CD4-positive, CD25-positive, alpha-beta regulatory T cell (primary cell): Measurements from ENCODE around the gene RPL13. TPM values are rescaled to one million over a fixed set of nuclear protein-coding genes. Genes with fewer than 3 reads are reported as not detected.
A peak's percentile ranks its signal among the peaks of the same experiment; 100 is the strongest.

Source experiments
- ATAC-seq, 2 donors: fragments of 150-1000 bp; cut with Tn5 transposase; one replicate each; pipeline ENCODE4 v1.10.0; 2021; ENCODE audit warnings: low read depth in 2 of 2, moderate number of reproducible peaks in 2 of 2, moderate library complexity in 1 of 2
- DNase-seq, 3 donors: peaks; one replicate each; pipeline versions ENCODE4 v3.0.0 to v3.0.0-alpha.2; 2012 to 2022; ENCODE audit warnings: mixed read lengths in 1 of 3
- H3K27ac ChIP-seq: one replicate; pipeline ENCODE4 v1.7.0; 2013; ENCODE audit warnings: mild to moderate bottlenecking, low read length; ENCODE audit not compliant: insufficient read depth, poor library complexity, severe bottlenecking
- H3K27me3 ChIP-seq: one replicate; pipeline ENCODE4 v1.7.0; 2013; ENCODE audit warnings: low read length; ENCODE audit not compliant: control insufficient read depth, insufficient read depth
- H3K36me3 ChIP-seq: one replicate; pipeline ENCODE4 v1.7.0; 2013; ENCODE audit warnings: mild to moderate bottlenecking, low read length, moderate library complexity; ENCODE audit not compliant: control insufficient read depth, insufficient read depth
- H3K4me1 ChIP-seq: 2 replicates; pipeline ENCODE4 v1.7.0; 2013; ENCODE audit warnings: mild to moderate bottlenecking, low read length; ENCODE audit not compliant: insufficient read depth, control insufficient read depth, poor library complexity, severe bottlenecking
- H3K4me3 ChIP-seq: one replicate; pipeline ENCODE4 v1.7.0; 2013; ENCODE audit warnings: low read depth, mild to moderate bottlenecking, low read length, moderate library complexity
- H3K9me3 ChIP-seq, 2 experiments: 1 replicate in 1 of 2; 2 replicates in 1 of 2; pipeline ENCODE4 v1.7.0; 2013; ENCODE audit warnings: low read length in 2 of 2, mild to moderate bottlenecking in 1 of 2, moderate library complexity in 1 of 2; ENCODE audit not compliant: control insufficient read depth in 2 of 2
- H3K27ac Mint-ChIP-seq, 3 donors: one replicate each; pipeline ENCODE4 v1.8.0; 2020 to 2022; ENCODE audit warnings: mild to moderate bottlenecking in 3 of 3, mixed read lengths in 3 of 3, moderate library complexity in 2 of 3
- H3K27me3 Mint-ChIP-seq: one replicate; pipeline ENCODE4 v1.8.0; 2022; ENCODE audit warnings: mild to moderate bottlenecking, mixed read lengths
- H3K36me3 Mint-ChIP-seq: one replicate; pipeline ENCODE4 v1.8.0; 2020; ENCODE audit warnings: mixed read lengths
- H3K4me1 Mint-ChIP-seq, 4 donors: one replicate each; pipeline ENCODE4 v1.8.0; 2020 to 2022; ENCODE audit warnings: mixed read lengths in 4 of 4, mild to moderate bottlenecking in 1 of 4
- H3K4me3 Mint-ChIP-seq, 4 donors: one replicate each; pipeline ENCODE4 v1.8.0; 2020 to 2022; ENCODE audit warnings: mild to moderate bottlenecking in 4 of 4, mixed read lengths in 4 of 4, moderate library complexity in 3 of 4
- H3K9me3 Mint-ChIP-seq, 7 donors: one replicate each; pipeline ENCODE4 v1.8.0; 2020 to 2022; ENCODE audit warnings: mixed read lengths in 7 of 7, mild to moderate bottlenecking in 3 of 7, moderate library complexity in 2 of 7
- polyA plus RNA-seq, 4 donors: library from polyadenylated mRNA; unstranded; fragments of 300-500 nt; fragmentation: Illumina TruSeq; gene quantifications; one replicate each; pipeline ENCODE4 v1.2.3, GENCODE V29; 2021
- total RNA-seq: library from RNA; stranded (reverse); gene quantifications from one replicate; pipeline ENCODE4 v1.2.3, GENCODE V29; 2022

RPL13 gene
- total and polyA plus RNA-seq, 5 donors from 2014 or later = 3,164 to 6,519 (median 4,220) TPM

GRCh38 chr16:89599902-89600301, 39.4 kb downstream of the RPL13 start:
- H3K36me3 Mint-ChIP-seq = no peaks in the 10 kb centered on the region
- DNase-seq (no peak), ATAC-seq (no peak)
- no peak overlapping the region for H3K27ac Mint-ChIP-seq
- no peaks in the 10 kb centered on the region for H3K36me3 ChIP-seq
- H3K27me3 ChIP-seq = no peaks in the 10 kb centered on the region
- no peaks in the 10 kb centered on the region for H3K9me3 Mint-ChIP-seq
- no peaks in the 10 kb centered on the region for H3K9me3 ChIP-seq
- H3K4me3 ChIP-seq = no peak overlapping the region
- H3K27me3 Mint-ChIP-seq = peaks cover 8% of the 10 kb centered on the region
- no peak overlapping the region for H3K27ac ChIP-seq
- peaks cover 0 to 12% (median 4%) of the 10 kb centered on the region in 4 donors for H3K4me1 Mint-ChIP-seq
- peaks cover 13% of the 10 kb centered on the region for H3K4me1 ChIP-seq
- no peak overlapping the region for H3K4me3 Mint-ChIP-seq

- DNase-seq (no peak), ATAC-seq (no peak)
- Histone ChIP-seq H3K36me3 (no peaks in the 10 kb centered on the region), H3K4me1 (peaks cover 13% of the 10 kb centered on the region), H3K27ac (no peak overlapping the region), H3K9me3 (no peaks in the 10 kb centered on the region), H3K27me3 (no peaks in the 10 kb centered on the region), H3K4me3 (no peak overlapping the region)
- no peak overlapping the region for H3K4me3 Mint-ChIP-seq
- H3K27me3 Mint-ChIP-seq = peaks cover 8% of the 10 kb centered on the region
- peaks cover 0 to 12% (median 4%) of the 10 kb centered on the region in 4 donors for H3K4me1 Mint-ChIP-seq
- H3K9me3 Mint-ChIP-seq = no peaks in the 10 kb centered on the region
- H3K36me3 Mint-ChIP-seq = no peaks in the 10 kb centered on the region
- H3K27ac Mint-ChIP-seq = no peak overlapping the region
Observed at GRCh38 chr16:89600427-89600826, 39.9 kb downstream of the RPL13 start.

- DNase-seq (no peak), ATAC-seq (no peak)
- Mint-ChIP-seq H3K36me3 (no peaks in the 10 kb centered on the region), H3K4me1 (peaks cover 0 to 12% (median 4%) of the 10 kb centered on the region in 4 donors), H3K9me3 (no peaks in the 10 kb centered on the region), H3K4me3 (no peak overlapping the region), H3K27ac (no peak overlapping the region), H3K27me3 (peaks cover 8% of the 10 kb centered on the region)
- H3K9me3 ChIP-seq = no peaks in the 10 kb centered on the region
- H3K27me3 ChIP-seq = no peaks in the 10 kb centered on the region
- no peaks in the 10 kb centered on the region for H3K36me3 ChIP-seq
- H3K4me3 ChIP-seq = no peak overlapping the region
- H3K4me1 ChIP-seq = peaks cover 13% of the 10 kb centered on the region
- no peak overlapping the region for H3K27ac ChIP-seq
Observed at GRCh38 chr16:89600956-89601355, 40.5 kb downstream of the RPL13 start.

GRCh38 chr16:89601906-89602272, 41.4 kb downstream of the RPL13 start:
- Mint-ChIP-seq H3K27ac (no peak overlapping the region), H3K4me3 (peak overlapping the region in 1 of 4 donors; percentile 29)

GRCh38 chr16:89602273-89602951, 41.9 kb downstream of the RPL13 start:
- peak; percentile 63 to 78 for ATAC-seq
- peak in 2 of 3 donors; percentile 29 to 46 for DNase-seq
- Histone ChIP-seq H3K27me3 (no peaks in the 10 kb centered on the region), H3K4me1 (peaks cover 13% of the 10 kb centered on the region), H3K27ac (no peak overlapping the region), H3K36me3 (no peaks in the 10 kb centered on the region), H3K4me3 (no peak overlapping the region), H3K9me3 (no peaks in the 10 kb centered on the region)
- Mint-ChIP-seq H3K27me3 (peaks cover 8% of the 10 kb centered on the region), H3K4me1 (peaks cover 0 to 12% (median 4%) of the 10 kb centered on the region in 4 donors), H3K36me3 (no peaks in the 10 kb centered on the region), H3K4me3 (peak overlapping the region in 2 of 4 donors; percentile 39 to 51), H3K9me3 (no peaks in the 10 kb centered on the region), H3K27ac (peak overlapping the region in 1 of 3 donors; percentile 32)

More at GRCh38 chr16:89601906-89602272, 41.4 kb downstream of the RPL13 start:
- no peak for ATAC-seq
- H3K27me3 ChIP-seq = no peaks in the 10 kb centered on the region
- Mint-ChIP-seq H3K36me3 (no peaks in the 10 kb centered on the region), H3K27me3 (peaks cover 8% of the 10 kb centered on the region), H3K9me3 (no peaks in the 10 kb centered on the region), H3K4me1 (peaks cover 0 to 12% (median 4%) of the 10 kb centered on the region in 4 donors)
- no peak overlapping the region for H3K4me3 ChIP-seq
- no peaks in the 10 kb centered on the region for H3K9me3 ChIP-seq
- H3K27ac ChIP-seq = no peak overlapping the region
- peaks cover 13% of the 10 kb centered on the region for H3K4me1 ChIP-seq
- no peaks in the 10 kb centered on the region for H3K36me3 ChIP-seq
- DNase-seq = no peak

GRCh38 chr16:89602952-89603590, 42.6 kb downstream of the RPL13 start:
- Mint-ChIP-seq H3K36me3 (no peaks in the 10 kb centered on the region), H3K4me1 (peaks cover 0 to 12% (median 4%) of the 10 kb centered on the region in 4 donors), H3K4me3 (peak overlapping the region in 2 of 4 donors; percentile 39 to 51), H3K27me3 (peaks cover 8% of the 10 kb centered on the region), H3K9me3 (no peaks in the 10 kb centered on the region), H3K27ac (peak overlapping the region in 2 of 3 donors; percentile 67 to 71)
- Histone ChIP-seq H3K36me3 (no peaks in the 10 kb centered on the region), H3K27ac (no peak overlapping the region), H3K9me3 (no peaks in the 10 kb centered on the region), H3K27me3 (no peaks in the 10 kb centered on the region), H3K4me1 (peaks cover 13% of the 10 kb centered on the region), H3K4me3 (no peak overlapping the region)
- ATAC-seq (no peak), DNase-seq (no peak)

GRCh38 chr16:89604764-89605163, 44.3 kb downstream of the RPL13 start:
- Mint-ChIP-seq H3K36me3 (no peaks in the 10 kb centered on the region), H3K4me3 (no peak overlapping the region), H3K4me1 (peaks cover 0 to 12% (median 4%) of the 10 kb centered on the region in 4 donors), H3K27ac (no peak overlapping the region), H3K9me3 (no peaks in the 10 kb centered on the region), H3K27me3 (peaks cover 8% of the 10 kb centered on the region)
- ATAC-seq (no peak), DNase-seq (no peak)
- Histone ChIP-seq H3K27me3 (no peaks in the 10 kb centered on the region), H3K4me1 (peaks cover 13% of the 10 kb centered on the region), H3K36me3 (no peaks in the 10 kb centered on the region), H3K9me3 (no peaks in the 10 kb centered on the region), H3K4me3 (no peak overlapping the region), H3K27ac (no peak overlapping the region)
